ENCODE data around the gene PIP4K2C.

Gene PIP4K2C

DNA sequence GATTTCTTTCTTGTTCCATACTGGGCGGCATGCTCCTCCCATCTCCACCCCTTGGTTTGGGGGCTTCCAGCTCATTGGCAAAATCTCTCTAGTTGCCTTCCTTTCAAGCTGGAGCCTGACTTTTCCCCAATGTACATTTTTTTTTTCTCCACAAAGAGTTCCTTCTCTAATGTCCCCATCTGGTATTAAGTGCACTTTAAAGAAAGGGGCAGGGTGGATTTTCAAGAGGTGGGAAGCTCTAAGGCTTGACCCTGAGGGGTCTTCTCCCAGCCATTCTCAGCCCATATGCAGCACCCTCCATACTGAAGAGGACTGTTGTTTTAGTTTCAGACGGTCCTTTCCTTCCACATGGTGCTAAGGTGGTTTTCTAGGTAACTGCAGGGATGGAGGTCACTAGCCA is 5.8 kb upstream of the PIP4K2C start:
- no peak for DNase-seq (ENCODE audit: low spot score)

- no peak for DNase-seq (ENCODE audit: low spot score)
Measured at GRCh38 chr12:57586128-57586527, 4.9 kb upstream of the PIP4K2C start.

- no peak for DNase-seq (ENCODE audit: low spot score)
Measured at GRCh38 chr12:57586832-57587429, 4.1 kb upstream of the PIP4K2C start.

GRCh38 chr12:57588951-57589610 is 1.9 kb upstream of the PIP4K2C start:
- DNase-seq (ENCODE audit: low spot score) = peak; percentile 21

- no peak for DNase-seq (ENCODE audit: low spot score)
Measured at GRCh38 chr12:57590479-57590863, 521 bp upstream of the PIP4K2C start.

GRCh38 chr12:57591782-57592325 is 862 bp downstream of the PIP4K2C start:
- no peak for DNase-seq (ENCODE audit: low spot score)

GRCh38 chr12:57592551-57593165 is 1.7 kb downstream of the PIP4K2C start:
- peak; percentile 63 for DNase-seq (ENCODE audit: low spot score)

- DNase-seq (ENCODE audit: low spot score) = no peak
Measured at GRCh38 chr12:57593187-57593586, 2.2 kb downstream of the PIP4K2C start.

GRCh38 chr12:57600395-57600794 is 9.4 kb downstream of the PIP4K2C start:
- no peak for DNase-seq (ENCODE audit: low spot score)

- DNase-seq (ENCODE audit: low spot score) = no peak
Measured at GRCh38 chr12:57602544-57602943, 11.6 kb downstream of the PIP4K2C start.

DNA sequence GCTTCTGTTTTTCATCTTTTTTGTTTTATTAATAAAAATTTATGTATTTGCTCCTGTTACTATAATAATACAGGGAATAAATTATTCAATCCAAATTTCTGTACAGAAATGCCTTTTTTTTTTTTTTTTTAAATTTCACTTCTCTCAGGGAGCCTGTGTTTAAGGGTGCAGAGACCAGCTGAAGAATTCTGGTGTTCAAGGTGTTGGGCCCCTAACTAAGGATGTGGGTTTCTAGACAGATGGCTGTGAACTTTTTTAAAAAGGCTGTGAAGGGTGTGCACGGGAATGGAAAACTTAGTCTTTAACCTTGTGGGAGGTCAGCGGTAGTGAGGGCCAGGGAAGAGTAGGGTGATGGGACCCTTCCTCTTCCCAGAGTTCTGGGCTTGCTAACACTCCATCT is 12.3 kb downstream of the PIP4K2C start:
- DNase-seq (ENCODE audit: low spot score) = no peak

- peak; percentile 25 for DNase-seq (ENCODE audit: low spot score)
Measured at GRCh38 chr12:57603815-57604453, 12.9 kb downstream of the PIP4K2C start.

DNA sequence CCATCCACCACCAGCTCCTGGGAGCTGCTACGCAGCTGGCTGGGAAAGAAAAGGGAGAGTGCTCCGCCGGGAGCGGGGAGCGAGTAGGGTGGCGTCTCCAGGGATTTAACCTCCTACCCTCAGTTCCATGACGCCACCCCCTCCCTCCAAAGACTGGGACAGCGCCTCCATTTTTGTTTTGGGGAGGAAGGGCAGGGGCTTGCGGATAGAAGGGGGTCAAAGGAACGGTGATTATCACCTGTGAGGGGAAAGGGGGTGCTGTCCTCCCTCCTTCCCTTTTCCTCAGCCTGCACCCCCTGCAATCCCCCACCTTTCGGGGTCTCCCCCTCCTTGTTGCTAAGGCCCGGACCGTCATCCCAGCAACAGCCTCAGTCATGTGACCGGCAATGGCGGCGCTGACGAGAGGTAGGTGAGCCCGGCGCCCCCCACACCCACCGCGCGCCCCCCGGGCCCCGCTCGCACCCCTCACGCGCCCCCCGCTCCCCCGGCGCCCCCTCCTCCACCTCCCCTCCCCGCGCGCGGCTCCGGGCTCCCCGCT is 13.5 kb downstream of the PIP4K2C start, which contains the start of gene DTX3:
Gene DTX3 (plus strand): TSS at position 371 of the 538 bp plus-strand sequence. CDS start 1,694 bp downstream, outside the sequence.
- peak; percentile 22 for DNase-seq (ENCODE audit: low spot score)

DNA sequence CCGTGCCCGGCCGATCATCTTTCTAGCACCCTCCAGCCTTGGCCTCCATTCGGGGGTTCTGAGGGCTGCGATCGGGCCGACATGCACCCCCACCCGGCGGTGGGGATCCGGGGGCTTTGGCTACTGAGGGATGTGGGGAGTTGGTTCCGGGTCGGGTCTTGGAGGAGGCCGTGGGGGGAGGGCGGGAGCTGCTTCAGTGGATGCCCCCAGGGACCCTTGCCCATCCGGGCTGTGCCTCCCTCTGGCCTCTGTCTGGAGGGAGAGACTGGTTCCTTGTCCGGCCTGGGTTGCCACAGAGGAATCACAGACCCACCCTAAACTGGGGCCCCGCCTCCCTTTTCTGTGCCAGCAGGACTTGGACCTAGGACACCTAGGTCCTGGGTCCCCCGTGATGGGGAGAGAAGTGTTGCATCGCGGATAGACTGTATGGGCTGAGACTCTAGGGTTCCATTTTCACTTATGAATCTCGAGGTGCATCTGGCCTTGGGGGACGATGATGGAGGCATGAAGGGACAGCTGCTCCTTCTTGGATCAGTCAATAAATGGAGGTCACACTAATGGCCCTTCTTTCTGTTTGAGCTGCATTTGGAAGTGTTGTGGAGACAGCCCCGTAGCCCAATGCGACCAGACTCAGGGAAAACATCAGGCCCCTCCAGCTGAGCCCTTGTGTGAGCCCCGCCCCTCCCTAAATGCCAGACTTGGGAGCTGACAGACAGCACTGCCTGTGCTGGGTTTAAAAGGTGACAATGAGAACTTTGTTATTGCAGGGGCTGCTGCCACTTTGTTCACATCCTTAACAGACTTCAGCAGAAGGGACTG is 14.2 kb downstream of the PIP4K2C start:
- DNase-seq (ENCODE audit: low spot score) = no peak

GRCh38 chr12:57605811-57606311 is 14.9 kb downstream of the PIP4K2C start:
- DNase-seq (ENCODE audit: low spot score) = no peak

DNA sequence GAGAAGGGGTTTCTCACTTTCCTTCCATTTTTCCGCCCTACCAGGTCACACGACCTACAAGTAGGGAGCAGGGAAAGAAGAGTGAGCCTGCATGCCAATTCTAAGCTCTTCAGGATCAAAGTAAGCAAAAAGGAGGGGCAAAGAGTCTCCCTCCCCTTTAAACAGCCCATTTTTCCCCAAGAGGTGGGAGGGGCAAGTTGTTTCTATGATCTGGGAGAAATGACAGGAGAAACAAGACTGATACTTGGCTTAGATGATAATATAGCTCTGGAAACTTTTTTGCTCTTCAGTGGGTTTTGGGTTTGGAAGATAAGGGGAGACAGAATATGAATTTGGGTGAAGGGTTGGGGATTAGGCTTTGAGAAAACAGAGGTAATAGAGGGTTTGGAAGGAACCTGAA is 15.4 kb downstream of the PIP4K2C start:
- DNase-seq (ENCODE audit: low spot score) = no peak

DNA sequence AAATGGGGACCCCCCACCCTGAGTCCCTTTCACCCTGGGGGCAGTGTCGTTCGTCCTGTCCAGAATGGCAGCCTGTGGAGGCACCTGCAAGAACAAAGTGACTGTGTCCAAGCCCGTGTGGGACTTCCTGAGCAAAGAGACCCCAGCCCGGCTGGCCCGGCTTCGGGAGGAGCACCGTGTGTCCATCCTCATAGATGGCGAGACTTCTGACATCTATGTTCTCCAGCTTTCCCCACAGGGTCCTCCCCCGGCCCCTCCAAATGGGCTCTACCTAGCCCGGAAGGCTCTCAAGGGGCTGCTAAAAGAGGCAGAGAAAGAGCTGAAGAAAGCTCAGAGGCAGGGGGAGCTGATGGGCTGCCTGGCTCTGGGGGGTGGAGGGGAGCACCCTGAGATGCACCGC is 15.8 kb downstream of the PIP4K2C start:
- no peak for DNase-seq (ENCODE audit: low spot score)

DNA sequence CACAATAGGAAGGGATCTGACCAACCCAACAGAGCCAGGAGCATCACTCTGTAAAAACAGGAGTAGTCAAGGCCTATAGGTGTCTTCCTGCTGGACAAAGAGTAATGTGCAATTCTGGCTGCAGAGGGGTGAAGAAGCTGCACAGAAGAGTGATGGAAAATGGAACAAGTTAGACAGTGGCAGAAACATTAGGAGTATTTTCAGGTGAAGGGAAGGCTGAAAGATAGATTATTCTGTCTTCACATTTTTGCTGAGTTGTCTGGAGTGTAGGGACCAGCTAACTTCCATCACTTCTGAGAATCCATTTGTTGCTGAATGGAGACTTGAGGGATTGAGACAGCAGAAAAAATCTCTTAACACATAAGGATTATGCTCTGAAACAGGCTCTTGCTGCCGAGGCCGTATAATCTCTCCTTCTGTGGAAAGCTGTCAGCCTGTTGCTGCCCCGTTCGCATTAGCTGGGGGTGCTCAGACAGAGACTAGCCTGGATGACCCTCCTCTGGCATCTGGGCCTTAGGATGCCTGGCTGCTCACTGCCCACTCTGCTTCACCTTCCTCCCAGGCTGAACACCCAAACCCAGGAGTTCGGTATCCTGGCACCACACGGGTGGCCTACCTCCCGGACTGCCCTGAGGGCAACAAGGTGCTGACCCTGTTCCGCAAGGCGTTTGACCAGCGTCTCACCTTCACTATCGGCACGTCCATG is 17.1 kb downstream of the PIP4K2C start:
- no peak for DNase-seq (ENCODE audit: low spot score)

- no peak for DNase-seq (ENCODE audit: low spot score)
Measured at GRCh38 chr12:57609101-57609780, 18.2 kb downstream of the PIP4K2C start.

Measured in kidney tubule cell (primary cell).